Measurements from ENCODE around the gene SCAF4. TPM values are rescaled to one million over a fixed set of nuclear protein-coding genes. Genes with fewer than 3 reads are reported as not detected.
A peak's percentile ranks its signal among the peaks of the same experiment; 100 is the strongest.

SCAF4 gene
- total RNA-seq, 1 donor from 2014 or later: 51.9 TPM

DNA sequence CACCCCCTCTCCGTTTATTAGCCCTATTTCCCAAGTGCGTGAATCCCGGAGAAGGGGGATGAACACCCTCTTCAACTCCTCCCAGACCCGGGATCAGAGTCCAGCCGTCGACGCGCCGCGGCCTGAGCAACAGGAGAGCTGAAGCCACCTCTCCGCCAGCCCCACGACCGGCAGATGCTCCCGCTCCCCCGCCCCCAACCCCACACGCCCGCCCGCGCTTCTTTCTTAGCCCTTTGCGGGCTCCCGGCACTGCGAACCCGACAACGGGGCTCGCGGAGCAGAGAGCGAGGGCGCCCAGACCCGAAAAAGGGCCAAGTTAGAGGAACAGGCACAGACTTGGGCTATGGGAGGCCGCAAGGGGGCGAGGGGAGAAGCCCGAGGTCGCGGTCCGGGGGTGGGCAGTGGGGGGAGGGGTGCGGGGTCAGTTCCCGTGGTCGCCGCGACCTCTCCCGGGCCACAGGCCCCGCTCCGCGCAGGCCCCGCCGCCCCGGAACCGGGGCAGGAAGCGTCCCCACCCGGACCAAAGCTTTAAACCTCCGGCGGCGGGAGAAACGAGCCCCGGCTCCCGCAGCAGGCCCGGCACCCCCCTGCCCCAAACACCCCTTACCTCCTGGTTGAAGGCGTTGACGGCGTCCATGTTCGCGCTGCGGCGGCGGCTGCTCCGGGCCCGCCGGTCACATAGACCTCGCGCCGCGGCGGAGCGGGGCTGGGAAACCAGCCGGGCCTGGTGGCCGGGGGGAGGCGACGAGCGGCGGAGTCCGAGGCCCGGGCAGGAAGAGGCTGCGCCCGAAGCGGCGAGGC, 662 bp downstream of the SCAF4 start:
- Mint-ChIP-seq H3K27me3 (ENCODE audit: unreplicated experiment) (peaks cover 5% of the 10 kb centered on the region), H3K4me1 (ENCODE audit: low read depth, unreplicated experiment) (peaks cover 1% of the 10 kb centered on the region), H3K4me3 (ENCODE audit: unreplicated experiment) (peak overlapping the region; percentile 94), H3K27ac (ENCODE audit: unreplicated experiment) (peak overlapping the region; percentile 90), H3K36me3 (ENCODE audit: unreplicated experiment) (no peaks in the 10 kb centered on the region), H3K9me3 (ENCODE audit: unreplicated experiment) (peaks cover 7% of the 10 kb centered on the region)
- TF ChIP-seq, protein P1, sequence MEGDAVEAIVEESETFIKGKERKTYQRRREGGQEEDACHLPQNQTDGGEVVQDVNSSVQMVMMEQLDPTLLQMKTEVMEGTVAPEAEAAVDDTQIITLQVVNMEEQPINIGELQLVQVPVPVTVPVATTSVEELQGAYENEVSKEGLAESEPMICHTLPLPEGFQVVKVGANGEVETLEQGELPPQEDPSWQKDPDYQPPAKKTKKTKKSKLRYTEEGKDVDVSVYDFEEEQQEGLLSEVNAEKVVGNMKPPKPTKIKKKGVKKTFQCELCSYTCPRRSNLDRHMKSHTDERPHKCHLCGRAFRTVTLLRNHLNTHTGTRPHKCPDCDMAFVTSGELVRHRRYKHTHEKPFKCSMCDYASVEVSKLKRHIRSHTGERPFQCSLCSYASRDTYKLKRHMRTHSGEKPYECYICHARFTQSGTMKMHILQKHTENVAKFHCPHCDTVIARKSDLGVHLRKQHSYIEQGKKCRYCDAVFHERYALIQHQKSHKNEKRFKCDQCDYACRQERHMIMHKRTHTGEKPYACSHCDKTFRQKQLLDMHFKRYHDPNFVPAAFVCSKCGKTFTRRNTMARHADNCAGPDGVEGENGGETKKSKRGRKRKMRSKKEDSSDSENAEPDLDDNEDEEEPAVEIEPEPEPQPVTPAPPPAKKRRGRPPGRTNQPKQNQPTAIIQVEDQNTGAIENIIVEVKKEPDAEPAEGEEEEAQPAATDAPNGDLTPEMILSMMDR (IDR thresholded peaks at IDR 0.05; ENCODE audit: partially characterized antibody, unreplicated experiment): peak; percentile 52
- peak; percentile 71 for DNase-seq

DNA sequence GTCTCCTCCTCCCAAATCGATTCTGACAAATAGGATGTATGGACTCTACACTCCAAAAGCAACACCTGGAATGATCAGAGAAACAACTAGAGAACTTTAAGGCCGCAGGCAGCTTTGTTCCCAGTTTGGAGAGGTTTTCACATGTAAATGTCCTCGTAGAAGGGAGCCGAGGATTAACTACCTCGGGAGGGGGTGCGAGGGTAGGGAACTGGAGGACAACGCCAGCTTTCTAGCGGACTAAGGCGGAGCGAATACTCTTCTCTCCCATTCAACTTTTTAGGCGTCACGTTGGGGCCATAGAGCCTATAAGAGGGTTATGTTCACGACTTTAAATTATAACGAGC, 1.2 kb downstream of the SCAF4 start:
- TF ChIP-seq, protein P1 (IDR thresholded peaks at IDR 0.05; ENCODE audit: partially characterized antibody, unreplicated experiment): no peak
- Mint-ChIP-seq H3K4me3 (ENCODE audit: unreplicated experiment) (peak overlapping the region; percentile 94), H3K4me1 (ENCODE audit: low read depth, unreplicated experiment) (peaks cover 1% of the 10 kb centered on the region), H3K36me3 (ENCODE audit: unreplicated experiment) (no peaks in the 10 kb centered on the region), H3K27ac (ENCODE audit: unreplicated experiment) (peak overlapping the region; percentile 90), H3K27me3 (ENCODE audit: unreplicated experiment) (peaks cover 5% of the 10 kb centered on the region), H3K9me3 (ENCODE audit: unreplicated experiment) (peaks cover 7% of the 10 kb centered on the region)
- peak; percentile 23 for DNase-seq

DNA sequence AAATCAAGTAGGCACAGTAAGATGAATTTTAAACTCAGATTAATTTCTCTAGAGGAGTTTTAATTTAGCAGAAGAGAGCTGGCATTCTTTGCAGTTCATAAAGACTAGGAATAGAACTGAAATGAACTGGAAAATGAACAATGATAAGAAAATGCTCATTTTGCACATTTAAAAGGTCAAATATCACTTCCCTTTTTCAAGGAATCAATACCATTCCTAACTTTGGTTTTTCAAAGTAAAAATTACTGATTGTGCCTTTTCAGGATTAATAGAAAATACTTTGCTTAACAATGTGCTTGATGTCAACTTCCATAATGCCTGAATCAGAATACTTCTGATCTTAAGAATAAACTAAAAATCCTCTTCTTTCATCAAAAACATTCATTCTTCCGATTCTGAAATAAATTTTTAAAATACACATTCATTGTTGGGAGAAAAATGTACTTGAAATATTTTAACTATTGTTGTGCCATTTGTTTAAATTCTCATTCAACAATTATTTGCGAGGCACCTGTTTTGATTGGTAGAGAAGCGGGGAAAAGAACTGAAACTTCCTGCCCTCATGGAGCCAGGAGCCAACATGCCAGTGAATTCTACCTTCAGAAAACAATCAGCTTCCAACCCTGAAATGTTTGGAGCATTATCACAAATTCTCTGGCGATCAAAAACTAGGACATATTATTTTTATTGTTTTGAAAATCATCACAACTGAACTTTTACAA, 2.1 kb downstream of the SCAF4 start:
- Mint-ChIP-seq H3K36me3 (ENCODE audit: unreplicated experiment) (no peaks in the 10 kb centered on the region), H3K27me3 (ENCODE audit: unreplicated experiment) (peaks cover 4% of the 10 kb centered on the region), H3K27ac (ENCODE audit: unreplicated experiment) (no peak overlapping the region), H3K9me3 (ENCODE audit: unreplicated experiment) (peaks cover 4% of the 10 kb centered on the region), H3K4me3 (ENCODE audit: unreplicated experiment) (peak overlapping the region; percentile 94), H3K4me1 (ENCODE audit: low read depth, unreplicated experiment) (peaks cover 1% of the 10 kb centered on the region)
- DNase-seq: no peak
- TF ChIP-seq, protein P1 (IDR thresholded peaks at IDR 0.05; ENCODE audit: partially characterized antibody, unreplicated experiment): no peak

DNA sequence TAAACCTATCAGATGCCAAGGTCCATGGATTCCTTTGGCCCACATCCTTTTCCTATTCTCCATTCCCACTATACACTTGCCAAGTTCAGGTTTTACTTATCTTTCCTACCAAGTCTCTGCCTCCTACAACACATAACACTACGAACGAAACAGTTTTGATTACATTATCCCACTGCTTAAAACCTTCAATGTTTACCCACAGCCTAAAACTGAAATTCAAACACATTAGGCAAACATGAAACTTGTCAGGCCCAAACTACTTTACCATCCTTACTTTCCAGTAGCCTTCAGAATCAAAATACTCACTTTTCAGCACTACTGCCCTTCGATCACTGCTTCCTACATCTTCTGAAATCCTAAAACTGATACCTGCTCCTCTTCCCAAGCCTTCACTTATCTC, 3.0 kb downstream of the SCAF4 start:
- Mint-ChIP-seq H3K4me1 (ENCODE audit: low read depth, unreplicated experiment) (peaks cover 4% of the 10 kb centered on the region), H3K9me3 (ENCODE audit: unreplicated experiment) (peaks cover 4% of the 10 kb centered on the region), H3K4me3 (ENCODE audit: unreplicated experiment) (no peak overlapping the region), H3K36me3 (ENCODE audit: unreplicated experiment) (no peaks in the 10 kb centered on the region), H3K27ac (ENCODE audit: unreplicated experiment) (no peak overlapping the region), H3K27me3 (ENCODE audit: unreplicated experiment) (peaks cover 4% of the 10 kb centered on the region)
- no peak for DNase-seq
- TF ChIP-seq, protein P1 (IDR thresholded peaks at IDR 0.05; ENCODE audit: partially characterized antibody, unreplicated experiment): no peak

DNA sequence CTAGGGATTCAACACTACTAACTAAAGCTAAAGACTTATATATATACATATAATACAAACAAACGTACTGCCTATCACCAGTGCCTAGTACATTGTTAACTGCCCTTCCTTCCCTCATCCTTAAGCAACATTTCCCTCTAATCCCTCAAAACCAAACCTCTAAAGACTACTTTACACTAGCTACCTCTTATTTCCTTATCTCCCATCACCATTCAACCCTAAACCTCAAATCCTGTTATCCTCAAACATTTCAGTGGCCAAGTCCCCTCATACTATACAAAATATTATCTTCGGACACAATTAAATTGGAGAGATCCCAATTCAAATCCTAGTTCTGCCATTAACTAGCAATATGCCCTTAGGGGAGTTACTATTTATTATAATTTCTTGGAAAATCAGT, 3.7 kb downstream of the SCAF4 start:
- H3K27ac Mint-ChIP-seq (ENCODE audit: unreplicated experiment): no peak overlapping the region
- TF ChIP-seq, protein P1 (IDR thresholded peaks at IDR 0.05; ENCODE audit: partially characterized antibody, unreplicated experiment): no peak
- peaks cover 4% of the 10 kb centered on the region for H3K9me3 Mint-ChIP-seq (ENCODE audit: unreplicated experiment)
- H3K4me1 Mint-ChIP-seq (ENCODE audit: low read depth, unreplicated experiment): peaks cover 8% of the 10 kb centered on the region
- H3K4me3 Mint-ChIP-seq (ENCODE audit: unreplicated experiment): no peak overlapping the region
- H3K27me3 Mint-ChIP-seq (ENCODE audit: unreplicated experiment): peaks cover 4% of the 10 kb centered on the region
- no peaks in the 10 kb centered on the region for H3K36me3 Mint-ChIP-seq (ENCODE audit: unreplicated experiment)
- DNase-seq: no peak

Data from glutamatergic neuron (in vitro differentiated cells).